Right renal cortex interstitium (tissue), 3 donors: ENCODE results near the gene C1GALT1C1L. TPM values are rescaled to one million over a fixed set of nuclear protein-coding genes. Genes with fewer than 3 reads are reported as not detected.
"Not testable (repeated sequence)": the region's sequence is repeated elsewhere in the genome, so short reads cannot be mapped to it uniquely, and the experiment has no call there.

Source experiments
- DNase-seq, 3 donors: peaks; one replicate each; pipeline ENCODE4 v3.0.0-alpha.2; 2013; ENCODE audit warnings: low read depth in 3 of 3, low spot score in 2 of 3
- polyA plus RNA-seq, 3 donors: library from polyadenylated mRNA; unstranded; fragments of 120-200 nt; gene quantifications; one replicate each; pipeline ENCODE4 v1.2.1, GENCODE V29; 2013; ENCODE audit not compliant: insufficient read length in 3 of 3

C1GALT1C1L gene
- polyA plus RNA-seq: 1 to 10 TPM; 2.8 to 5.2 (median 4.8) TPM

GRCh38 chr2:43676322-43677050 lies at the start of gene C1GALT1C1L:
Gene C1GALT1C1L, minus strand, starts transcription at chr2:43676429. Its CDS starts 107 bp downstream, at chr2:43676322.
- peak in 2 of 3 donors; percentile 27 to 30 for DNase-seq

DNA sequence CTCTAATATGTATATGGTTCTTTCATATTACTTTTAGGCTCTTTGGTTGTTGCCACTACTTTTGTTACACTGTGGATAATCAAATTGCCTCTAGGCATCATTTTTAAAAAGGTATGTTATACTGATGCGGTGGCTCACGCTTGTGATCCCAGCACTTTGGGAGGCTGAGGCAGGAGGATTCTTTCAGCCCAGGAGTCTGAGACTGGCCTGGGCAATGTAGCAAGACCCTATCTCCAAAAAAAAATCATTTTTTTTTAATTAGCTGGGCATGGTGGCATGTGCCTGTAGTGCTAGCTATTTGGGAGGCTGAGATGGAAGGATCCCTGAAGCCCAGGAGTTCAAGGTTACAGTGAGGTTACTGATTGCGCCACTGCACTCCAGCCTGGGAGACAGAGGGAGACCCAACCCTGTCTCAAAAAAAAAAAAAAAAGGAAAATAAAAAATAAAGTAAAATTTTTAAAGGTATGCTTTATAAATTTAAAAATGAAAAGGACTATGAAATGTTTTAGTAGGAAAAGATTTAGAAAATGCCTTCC lies 49.5 kb upstream of the C1GALT1C1L start:
- no peak for DNase-seq

DNA sequence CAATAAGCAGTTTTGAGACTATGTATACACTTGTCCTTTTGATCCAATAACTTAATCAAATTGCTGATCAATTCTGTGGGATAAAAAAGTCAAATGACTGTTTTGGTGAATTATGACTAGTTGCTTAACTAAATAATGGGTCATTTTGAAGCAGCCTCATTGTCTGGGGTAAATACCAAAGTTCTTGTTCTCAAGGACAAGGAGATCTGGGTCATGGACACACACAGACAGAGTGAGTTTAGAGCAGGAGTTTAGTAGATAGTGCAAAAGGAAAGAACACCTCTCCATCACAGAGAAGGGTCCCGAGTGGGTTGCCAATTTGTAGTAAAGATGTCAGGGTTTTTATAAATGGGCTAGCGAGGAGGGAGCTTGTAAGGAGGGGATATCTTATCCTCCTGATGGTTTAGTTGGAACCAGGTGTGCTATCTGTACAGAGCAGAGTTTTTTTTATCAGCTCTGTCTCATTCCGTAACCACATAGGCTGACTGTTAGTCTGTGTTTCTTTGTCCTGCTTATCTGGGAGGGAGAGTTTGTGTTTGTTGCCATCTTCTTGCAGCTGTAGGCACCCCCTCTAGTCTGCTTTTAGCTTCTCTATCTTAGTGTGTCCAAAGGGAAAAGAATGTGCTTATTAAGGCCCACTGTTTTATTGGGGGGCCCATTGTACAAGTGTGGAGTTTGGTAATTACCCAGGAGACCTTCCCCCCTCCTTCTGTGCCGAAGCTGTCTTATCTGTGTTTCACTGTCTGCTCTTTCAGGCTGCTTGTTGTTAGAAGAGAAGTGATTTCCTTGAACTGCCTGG lies 48.7 kb upstream of the C1GALT1C1L start:
- DNase-seq: no peak

DNA sequence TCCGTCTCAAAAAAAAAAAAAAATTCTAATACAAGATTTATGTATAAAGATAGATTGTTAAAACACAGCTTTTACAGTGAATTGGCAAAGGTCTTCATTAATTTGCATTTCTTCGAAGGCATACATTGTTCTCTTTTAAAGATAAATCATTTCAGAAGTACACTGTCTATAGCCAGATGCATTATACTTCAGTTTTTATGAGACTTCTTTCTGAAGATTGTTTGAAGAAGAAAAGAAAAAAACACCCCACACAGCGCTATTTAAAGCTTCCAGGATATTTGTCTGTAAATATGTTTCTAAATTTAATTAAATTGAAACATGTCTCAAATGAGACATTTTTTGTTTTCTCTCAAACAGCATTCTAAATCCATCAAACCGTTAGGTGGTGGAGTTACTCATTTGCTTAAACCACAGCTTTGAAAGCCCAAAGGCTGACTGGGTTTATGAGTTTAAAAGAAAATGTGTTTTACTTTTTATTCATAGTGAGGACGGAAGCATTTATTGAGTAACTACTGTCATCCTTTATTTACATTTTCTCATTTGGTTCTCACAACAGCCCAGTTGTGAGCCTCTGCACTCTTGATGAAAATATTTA lies 42.4 kb upstream of the C1GALT1C1L start:
- DNase-seq: no peak

DNA sequence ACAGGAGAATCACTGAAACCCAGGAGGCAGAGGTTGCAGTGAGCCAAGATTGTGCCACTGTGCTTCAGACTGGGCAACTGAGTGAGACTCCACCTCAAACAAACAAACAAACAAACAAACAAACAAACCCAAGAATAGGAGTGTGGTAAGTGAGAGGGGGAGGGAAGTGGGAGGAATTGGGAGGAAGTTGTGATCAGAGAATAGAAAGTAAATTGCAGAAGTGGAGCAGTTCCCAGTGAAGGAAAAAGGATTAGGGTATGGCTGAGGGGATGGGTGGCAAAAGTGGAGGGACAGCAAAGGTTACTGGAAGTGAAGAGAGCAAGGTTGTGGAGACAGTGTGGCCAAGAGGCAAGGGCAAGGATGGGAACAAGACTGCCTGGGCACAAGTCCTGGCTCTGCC lies 41.1 kb upstream of the C1GALT1C1L start:
- no peak for DNase-seq

DNA sequence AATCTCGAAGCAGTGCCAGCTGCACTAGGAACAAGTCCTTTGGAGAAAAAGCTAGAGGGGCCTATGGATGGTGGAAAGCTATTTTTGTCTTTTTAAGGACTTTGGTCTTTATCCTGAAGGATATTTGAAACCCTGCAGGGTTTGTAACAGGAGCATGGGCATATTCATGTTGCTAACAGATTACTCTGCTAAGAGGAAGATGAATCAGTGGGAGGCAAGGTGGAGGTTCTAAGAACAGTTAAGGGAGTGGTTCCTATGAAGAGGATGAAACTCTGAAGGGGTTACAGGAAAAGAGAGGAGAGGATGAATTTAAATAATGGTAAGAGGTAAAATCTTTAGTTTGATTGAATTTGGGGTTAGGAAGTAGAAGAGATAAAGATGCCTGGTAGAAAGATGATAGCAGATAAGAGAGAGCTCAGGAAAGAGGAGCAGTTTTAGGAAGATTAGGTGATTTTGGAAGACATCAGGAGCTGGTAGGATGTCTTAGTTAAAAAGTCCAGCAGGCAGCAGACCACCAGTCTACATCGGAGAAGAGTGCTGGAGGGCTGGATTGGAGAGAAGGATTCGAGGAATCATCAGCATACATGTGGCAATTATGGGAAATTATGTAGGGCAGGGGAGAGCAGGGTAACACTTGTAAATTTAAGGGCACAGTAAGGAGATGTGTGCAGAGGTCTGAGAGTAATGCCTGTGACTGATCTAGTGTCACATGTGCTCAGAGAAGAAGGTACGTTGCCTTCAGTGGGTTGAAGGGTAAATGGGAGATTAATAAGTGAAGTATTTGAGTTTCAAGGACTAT lies 39.3 kb upstream of the C1GALT1C1L start:
- DNase-seq: no peak

DNA sequence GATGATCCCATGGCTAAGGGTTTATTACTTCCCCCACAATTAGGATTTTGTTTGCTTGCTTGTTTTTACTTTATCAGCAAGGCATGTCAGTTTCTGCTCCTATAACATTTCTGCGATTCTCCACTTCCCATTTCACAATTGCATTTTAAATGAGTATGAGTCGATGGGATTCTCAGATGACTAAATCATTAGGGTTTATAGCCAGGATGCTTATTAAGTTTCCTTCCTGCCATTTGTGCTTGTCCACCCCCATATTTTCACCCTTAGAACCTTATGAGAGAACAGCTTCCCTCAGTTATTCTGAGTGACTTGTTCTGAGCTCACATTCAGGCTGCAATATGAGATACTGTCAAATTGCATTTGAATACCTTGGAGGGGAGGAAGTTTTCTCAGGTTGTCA lies 37.9 kb upstream of the C1GALT1C1L start:
- DNase-seq: no peak

DNA sequence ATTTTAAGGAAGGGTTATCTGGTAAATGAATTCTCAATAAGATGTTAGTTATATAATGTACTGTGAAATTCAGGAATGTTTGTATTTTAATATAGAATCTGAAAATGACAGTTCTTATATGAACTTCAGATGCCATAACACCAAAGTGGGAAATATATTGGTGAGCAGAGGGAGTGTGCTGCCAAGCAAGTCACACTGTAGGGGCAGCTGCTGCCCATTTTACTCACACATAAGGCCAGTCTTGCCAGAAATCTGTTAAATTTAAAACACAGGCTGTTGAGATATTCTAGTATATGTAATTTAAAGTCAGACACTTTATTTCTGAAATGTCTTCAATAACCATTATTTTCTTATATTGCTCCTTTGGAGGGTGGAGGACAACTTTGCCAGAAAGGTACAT lies 34.6 kb upstream of the C1GALT1C1L start:
- DNase-seq: no peak

DNA sequence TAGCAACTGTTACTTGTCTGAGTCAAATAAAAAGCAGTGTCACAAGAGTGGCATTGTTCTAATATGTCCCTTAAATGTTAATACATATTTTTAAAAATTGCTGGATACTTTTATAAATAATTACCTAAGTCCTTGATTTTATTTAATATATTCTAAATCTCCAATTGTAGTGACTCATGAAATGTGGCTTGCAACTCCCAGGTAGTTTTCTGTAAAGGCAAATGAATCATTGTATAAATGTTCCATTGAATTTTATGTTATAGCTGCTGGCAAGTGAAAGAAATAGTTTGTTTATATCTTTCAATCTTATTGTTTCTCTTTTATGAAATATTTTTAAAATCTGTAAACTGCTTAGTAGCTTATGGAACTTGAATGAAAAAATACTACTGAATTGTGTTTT lies 32.7 kb upstream of the C1GALT1C1L start:
- DNase-seq: no peak

- DNase-seq: no peak
These were observed 31.9 kb upstream of the C1GALT1C1L start for GRCh38 chr2:43708178-43708577.

DNA sequence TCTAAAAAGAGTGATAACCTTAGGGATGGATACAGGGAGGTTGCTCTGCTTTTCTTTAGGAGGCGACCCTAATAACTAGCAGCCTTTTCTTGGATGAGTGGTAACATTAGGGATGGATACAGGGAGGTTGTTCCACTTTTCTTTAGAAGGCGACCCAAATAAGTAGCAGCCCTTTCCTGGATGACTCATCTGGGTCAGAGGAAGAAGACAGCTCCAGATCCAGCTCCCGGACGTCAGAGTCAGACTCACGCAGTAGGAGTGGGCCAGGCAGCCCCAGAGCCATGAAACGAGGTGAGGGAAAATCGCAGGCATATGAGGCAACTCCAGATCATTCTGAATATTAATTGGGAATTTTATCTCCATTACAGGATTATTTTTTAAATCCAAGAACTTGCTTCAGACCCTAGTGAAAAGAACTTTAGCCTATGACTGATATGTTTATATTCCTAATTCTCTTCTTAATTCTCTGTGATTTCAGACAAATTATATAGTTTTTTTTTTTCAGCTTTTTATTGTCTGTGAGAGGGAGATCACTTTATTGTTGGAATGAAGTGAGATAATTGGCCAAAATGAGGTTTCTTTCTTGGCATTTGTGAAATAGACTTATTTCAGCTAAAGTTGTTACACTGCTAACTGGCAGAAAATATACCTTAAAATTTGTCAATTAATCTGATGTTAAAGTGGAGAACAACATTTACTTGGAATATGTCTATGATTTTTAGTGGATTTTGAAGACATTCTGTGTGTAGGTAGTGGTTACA lies 31.2 kb upstream of the C1GALT1C1L start:
- DNase-seq: no peak

- DNase-seq: no peak
These were observed 24.9 kb upstream of the C1GALT1C1L start for GRCh38 chr2:43701111-43701510.

DNA sequence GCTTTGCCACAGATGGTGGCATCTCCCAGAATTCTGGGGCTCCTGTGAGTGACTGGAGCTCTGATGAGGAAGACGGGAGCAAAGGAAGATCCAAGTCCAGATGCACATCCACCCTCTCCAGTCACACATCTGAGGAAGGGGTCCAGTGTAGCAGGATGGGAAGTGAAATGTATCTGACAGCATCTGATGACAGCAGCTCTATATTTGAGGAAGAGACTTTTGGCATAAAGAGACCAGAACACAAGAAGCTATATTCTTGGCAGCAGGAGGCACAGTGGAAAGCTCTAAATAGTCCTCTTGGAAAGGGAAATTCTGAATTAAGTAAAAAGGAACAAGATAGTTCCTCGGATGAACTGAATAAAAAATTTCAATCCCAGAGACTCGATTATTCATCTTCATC lies 23.5 kb upstream of the C1GALT1C1L start:
- no peak for DNase-seq

- DNase-seq: not testable (repeated sequence)
These were observed 21.9 kb upstream of the C1GALT1C1L start for GRCh38 chr2:43698140-43698539.

DNA sequence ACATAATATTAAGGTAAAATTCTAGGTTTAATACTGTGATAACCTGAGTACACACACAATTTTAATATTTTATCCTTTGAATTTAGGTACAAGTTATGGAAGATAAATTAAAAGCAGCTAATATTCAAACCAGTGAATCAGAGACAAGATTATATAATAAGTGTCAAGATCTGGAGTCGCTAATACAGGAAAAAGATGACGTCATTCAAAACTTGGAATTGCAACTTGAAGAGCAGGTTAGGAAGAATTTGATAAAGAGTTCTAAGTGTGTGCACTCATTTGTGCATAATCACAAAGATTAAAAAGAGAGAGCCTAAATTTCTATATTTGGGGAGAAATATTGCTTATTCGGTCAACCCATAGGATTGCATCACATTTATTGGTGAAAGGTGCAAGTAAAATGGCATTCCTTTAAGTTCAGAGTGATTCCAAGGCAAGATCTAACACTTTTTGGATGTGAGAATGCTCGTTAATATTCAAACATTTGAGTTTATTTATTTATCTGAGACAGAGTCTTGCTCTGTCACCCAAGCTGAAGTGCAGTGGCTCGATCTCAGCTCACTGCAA lies 16.3 kb upstream of the C1GALT1C1L start:
- no peak for DNase-seq

DNA sequence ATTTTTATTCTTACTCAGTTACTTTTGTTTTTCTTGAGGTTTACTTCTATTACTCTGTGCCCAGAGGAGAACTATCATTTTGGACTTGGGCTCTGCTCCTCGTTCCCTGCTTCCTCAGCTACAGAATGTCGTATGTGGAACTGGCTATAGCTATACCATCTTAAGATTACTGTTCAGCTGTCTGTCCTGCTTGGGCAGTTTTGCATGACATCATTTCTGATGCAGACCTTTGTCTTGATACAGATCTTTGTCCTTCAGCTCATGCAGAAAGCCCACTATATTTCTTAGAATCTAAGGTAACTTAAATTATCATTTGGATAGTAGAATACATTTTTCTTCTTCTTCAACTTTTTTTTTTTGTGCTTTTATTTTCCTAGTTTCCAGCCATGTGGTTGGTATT lies 13.8 kb upstream of the C1GALT1C1L start:
- DNase-seq: no peak

DNA sequence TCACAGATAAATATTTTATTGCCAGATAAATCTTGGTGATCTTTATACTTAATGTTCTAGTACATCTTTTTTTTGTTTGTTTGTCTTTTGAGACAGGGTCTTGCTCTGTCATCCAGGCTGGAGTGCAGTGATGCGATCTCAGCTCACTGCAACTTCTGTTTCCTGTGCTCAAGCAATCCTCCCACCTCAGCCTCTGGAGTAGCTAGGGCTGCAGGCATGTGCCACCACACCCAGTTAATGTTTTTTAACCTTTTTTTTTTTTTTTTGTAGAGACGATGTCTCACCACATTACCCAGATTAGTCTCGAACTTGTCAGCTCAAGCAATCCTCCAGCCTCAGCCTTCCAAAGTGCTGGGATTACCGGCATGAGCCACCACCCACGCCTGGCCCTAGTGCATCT lies 9.1 kb upstream of the C1GALT1C1L start:
- no peak for DNase-seq

DNA sequence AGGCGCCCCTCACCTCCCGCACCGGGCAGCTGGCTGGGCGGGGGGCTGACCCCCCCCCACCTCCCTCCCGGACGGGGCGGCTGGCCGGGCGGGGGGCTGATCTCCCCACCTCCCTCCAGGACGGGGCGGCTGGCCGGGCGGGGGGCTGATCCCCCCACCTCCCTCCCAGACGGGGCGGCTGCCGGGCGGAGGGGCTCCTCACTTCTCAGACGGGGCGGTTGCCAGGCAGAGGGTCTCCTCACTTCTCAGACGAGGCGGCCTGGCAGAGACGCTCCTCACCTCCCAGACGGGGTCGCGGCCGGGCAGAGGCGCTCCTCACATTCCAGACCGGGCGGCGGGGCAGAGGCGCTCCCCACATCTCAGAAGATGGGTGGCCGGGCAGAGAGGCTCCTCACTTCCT lies 1.6 kb upstream of the C1GALT1C1L start:
- not testable (repeated sequence) for DNase-seq

DNA sequence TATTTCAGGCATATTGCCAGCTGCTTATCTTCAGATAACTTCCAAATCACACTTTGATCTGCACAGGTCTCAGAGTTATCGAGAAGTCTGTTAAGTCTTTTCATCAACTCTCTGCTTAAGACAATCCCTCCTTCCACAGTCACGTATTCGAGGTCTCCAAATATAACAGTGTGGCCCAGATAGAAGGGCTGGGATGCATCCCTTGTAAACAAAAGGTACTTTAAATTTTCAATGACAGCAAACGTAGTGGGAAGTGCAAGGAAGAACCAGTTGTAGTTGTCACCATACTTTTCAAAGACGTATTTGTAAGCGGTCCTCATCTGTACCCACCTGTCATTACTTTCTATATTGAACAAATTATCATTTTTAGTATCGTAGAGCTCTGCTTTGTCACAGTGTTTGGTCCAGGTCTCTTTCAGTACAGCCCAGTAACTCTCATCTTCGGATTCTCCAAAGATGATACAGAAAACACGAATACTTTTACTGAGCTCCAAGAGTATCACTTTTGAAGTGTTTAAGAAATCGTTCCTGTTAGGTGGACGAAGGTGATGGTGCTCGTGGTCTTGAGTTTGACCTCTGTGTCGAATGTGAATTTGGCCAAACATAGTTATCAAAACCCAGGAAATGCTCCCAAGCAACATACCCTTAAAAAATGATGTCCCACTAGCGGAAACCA lies 445 bp downstream of the C1GALT1C1L start:
- DNase-seq: no peak
